Mucosa of descending colon (tissue), 3 donors: ENCODE data around the gene CADM1. TPM values are rescaled to one million over a fixed set of nuclear protein-coding genes. Genes with fewer than 3 reads are reported as not detected.
A peak's percentile ranks its signal among the peaks of the same experiment; 100 is the strongest.

Experiments
- ATAC-seq: fragments of 200-7000 bp; cut with Tn5 transposase; one replicate; pipeline ENCODE4 v1.9.1; 2020; ENCODE audit warnings: mild to moderate bottlenecking, moderate library complexity
- DNase-seq, 3 donors: peaks; one replicate each; pipeline ENCODE4 v3.0.0-alpha.2; 2020
- H3K36me3 ChIP-seq: fragments of 200-600 bp; one replicate; pipeline ENCODE4 v1.8.0; 2021; ENCODE audit warnings: low read depth, mild to moderate bottlenecking
- H3K4me1 ChIP-seq: fragments of 200-600 bp; one replicate; pipeline ENCODE4 v1.8.0; 2021; ENCODE audit warnings: low read depth, mild to moderate bottlenecking
- H3K4me3 ChIP-seq: fragments of 200-600 bp; one replicate; pipeline ENCODE4 v1.8.0; 2021; ENCODE audit warnings: mild to moderate bottlenecking
- H3K9me3 ChIP-seq: fragments of 200-600 bp; one replicate; pipeline ENCODE4 v1.8.0; 2021; ENCODE audit warnings: mild to moderate bottlenecking
- intact Hi-C, 2 donors: fragments of 100-400 bp; cut with DNase I in 1 of 2; cut with micrococcal nuclease in 1 of 2; formaldehyde crosslinking; loops; one replicate each; pipeline versions ENCODE4 v1.11.0 to v1.11.1; 2022; cut with DNase I, micrococcal nuclease
- total RNA-seq, 3 donors: library from RNA; stranded (reverse); fragmentation: NEBNext Ultra II Directional in 2 of 3; extraction: Animal tissue kit (Norgen Biotek cat#: 25700) in 2 of 3; gene quantifications; one replicate each; pipeline versions ENCODE4 v1.2.1 to v1.2.4, GENCODE V29; 2021 to 2023
- TF ChIP-seq, protein P1 (sequence below): fragments of 200-600 bp; IDR thresholded peaks from one replicate; pipeline ENCODE4 v1.8.0; 2022; ENCODE audit warnings: antibody characterized with exemption, mild to moderate bottlenecking
- donor health status: DM: no; HTN: no; CAD: no; lungs with moderate emphysema.
- donor health status: DM: no; HTN: no; CAD: no.
- donor health status: DM: no; HTN: yes; CAD: no.

Gene CADM1
- total RNA-seq, 3 donors from 2014 or later, result 4.3 to 20.2 (median 7.2) TPM

DNA sequence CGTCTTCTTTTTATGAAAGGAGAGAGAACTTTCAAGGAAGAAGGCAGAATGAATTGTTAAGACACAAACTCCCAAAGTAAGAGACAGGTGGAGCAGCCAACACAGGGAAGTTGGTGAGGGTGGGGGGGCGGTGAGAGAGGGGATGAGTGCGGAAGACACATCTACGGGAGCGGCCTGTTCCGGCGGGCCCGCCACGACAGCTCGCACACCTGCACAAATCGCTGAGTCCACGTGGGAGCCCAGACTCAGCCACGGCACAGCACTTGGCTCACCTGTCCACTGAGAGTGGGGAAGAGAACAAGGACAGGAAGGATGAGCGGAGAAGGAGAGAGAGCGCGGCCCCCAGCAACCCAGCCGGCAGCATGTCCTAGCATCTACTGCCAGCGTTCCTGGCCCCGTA lies 331.1 kb downstream of the CADM1 start:
- intact Hi-C loops, result no loop called here
- Histone ChIP-seq H3K4me3 (no peak overlapping the region), H3K4me1 (no peaks in the 10 kb centered on the region), H3K36me3 (no peaks in the 10 kb centered on the region), H3K9me3 (no peaks in the 10 kb centered on the region)
- ATAC-seq, result no peak
- TF ChIP-seq, protein P1, sequence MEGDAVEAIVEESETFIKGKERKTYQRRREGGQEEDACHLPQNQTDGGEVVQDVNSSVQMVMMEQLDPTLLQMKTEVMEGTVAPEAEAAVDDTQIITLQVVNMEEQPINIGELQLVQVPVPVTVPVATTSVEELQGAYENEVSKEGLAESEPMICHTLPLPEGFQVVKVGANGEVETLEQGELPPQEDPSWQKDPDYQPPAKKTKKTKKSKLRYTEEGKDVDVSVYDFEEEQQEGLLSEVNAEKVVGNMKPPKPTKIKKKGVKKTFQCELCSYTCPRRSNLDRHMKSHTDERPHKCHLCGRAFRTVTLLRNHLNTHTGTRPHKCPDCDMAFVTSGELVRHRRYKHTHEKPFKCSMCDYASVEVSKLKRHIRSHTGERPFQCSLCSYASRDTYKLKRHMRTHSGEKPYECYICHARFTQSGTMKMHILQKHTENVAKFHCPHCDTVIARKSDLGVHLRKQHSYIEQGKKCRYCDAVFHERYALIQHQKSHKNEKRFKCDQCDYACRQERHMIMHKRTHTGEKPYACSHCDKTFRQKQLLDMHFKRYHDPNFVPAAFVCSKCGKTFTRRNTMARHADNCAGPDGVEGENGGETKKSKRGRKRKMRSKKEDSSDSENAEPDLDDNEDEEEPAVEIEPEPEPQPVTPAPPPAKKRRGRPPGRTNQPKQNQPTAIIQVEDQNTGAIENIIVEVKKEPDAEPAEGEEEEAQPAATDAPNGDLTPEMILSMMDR, result no peak
- no peak for DNase-seq

DNA sequence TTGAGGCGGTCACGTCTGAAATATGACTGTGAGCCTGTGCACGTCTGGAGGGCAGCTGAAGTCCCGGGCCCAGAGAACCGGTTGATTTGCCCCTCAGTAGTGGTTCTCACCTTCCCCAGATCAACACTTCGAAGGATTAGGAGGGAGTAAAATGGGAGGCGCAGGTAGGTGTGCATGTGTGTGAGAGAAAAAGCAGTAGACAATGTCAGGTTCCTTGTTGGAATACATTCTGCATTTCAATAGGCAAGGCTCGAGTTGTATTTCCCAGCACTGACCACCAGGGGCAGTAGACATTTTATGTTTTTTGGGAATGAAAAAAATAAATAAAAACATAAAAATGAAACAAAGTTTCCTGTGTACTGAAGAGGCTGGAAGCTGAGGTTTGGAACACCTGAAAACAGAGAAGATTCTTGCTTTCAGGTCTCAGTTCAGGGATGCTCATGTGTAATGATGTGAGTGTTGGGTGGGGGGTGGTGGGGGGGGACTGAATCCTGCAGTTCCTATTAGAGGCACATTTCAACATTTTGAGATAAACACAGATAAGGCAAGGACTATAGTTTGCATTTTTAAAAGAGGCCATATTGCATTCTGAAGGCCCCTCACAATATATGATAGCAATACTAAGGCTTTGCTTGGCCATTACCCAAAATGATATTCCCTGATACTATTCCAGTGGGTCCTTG lies 333.9 kb downstream of the CADM1 start:
- DNase-seq (peak in 1 of 3 donors; percentile 64), ATAC-seq (no peak)
- intact Hi-C loops, result no loop called here
- Histone ChIP-seq H3K4me3 (no peak overlapping the region), H3K36me3 (no peaks in the 10 kb centered on the region), H3K9me3 (no peaks in the 10 kb centered on the region), H3K4me1 (no peaks in the 10 kb centered on the region)
- TF ChIP-seq, protein P1, result peak; percentile 55

DNA sequence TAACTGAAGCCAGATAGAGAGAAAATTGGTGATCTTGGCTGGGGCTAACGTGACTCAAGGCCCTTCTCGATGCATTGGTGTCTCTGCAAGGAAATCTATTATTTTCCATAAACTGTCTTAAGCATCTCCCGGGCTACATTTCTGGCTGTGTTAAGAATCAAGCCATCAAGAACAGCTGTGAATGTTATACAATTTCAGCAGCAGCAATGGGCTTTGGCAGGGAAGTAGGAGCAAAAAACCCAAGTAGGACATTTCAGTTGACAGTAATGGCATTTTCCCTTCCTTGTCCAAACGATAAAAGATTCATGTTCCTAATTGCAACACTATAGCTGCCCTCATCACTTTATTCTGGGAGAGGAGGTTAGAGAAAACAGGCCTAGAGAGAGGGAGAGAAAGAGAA lies 335.0 kb downstream of the CADM1 start:
- no peak for DNase-seq

DNA sequence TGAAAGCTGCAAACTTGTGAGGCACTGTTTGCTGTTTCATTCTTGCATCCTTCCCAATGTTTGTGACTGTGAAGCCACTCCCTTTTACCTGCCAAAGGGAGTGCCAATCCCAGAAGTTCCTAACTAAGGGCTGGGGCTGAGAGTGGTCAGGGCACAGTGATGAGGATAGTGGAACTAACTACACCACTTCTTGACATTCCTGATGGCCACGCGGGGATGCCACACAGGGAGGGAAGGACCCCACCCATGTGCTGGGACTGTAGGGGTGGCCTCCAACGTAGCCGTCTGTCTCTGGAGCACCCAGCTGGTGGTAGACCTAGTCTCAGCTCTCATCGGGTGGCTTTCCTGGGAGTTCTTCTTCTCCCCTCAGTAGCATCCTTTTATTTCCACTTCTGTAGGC lies 335.5 kb downstream of the CADM1 start:
- TF ChIP-seq, protein P1, result no peak
- ATAC-seq (no peak), DNase-seq (no peak)
- intact Hi-C loops, result no loop called here
- H3K4me3 ChIP-seq, result no peak overlapping the region
- no peaks in the 10 kb centered on the region for H3K9me3 ChIP-seq
- H3K36me3 ChIP-seq, result no peaks in the 10 kb centered on the region
- no peaks in the 10 kb centered on the region for H3K4me1 ChIP-seq

More for the DNA sequence above, 335.0 kb downstream of the CADM1 start:
- no peak for ATAC-seq
- TF ChIP-seq, protein P1, result no peak
- H3K4me3 ChIP-seq, result no peak overlapping the region
- H3K9me3 ChIP-seq, result no peaks in the 10 kb centered on the region
- H3K36me3 ChIP-seq, result no peaks in the 10 kb centered on the region
- intact Hi-C loops, result no loop called here
- H3K4me1 ChIP-seq, result no peaks in the 10 kb centered on the region

DNA sequence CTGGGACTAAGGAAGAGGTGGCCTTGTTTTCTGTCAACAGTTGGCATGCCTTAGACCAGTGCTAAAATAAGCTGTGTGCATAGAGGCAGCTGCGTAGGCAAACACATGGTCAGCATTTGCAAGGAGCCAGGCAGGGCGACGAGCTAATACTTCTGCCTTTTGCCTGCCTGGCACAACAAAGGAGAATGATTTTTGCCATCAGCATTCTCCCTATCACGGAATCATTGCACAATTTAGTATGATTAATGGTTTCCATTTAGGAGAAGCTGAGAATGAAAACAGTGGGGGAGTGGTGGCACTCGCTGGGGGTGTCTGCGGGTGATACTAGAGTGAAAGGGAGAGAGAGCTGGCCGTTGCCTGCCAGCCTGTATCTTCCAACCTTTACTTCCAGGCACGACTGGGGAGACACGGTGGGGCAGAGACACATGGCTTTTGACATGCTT lies 336.0 kb downstream of the CADM1 start:
- no peaks in the 10 kb centered on the region for H3K36me3 ChIP-seq
- no peak for ATAC-seq
- TF ChIP-seq, protein P1, result no peak
- H3K9me3 ChIP-seq, result no peaks in the 10 kb centered on the region
- DNase-seq, result no peak
- no peaks in the 10 kb centered on the region for H3K4me1 ChIP-seq
- no peak overlapping the region for H3K4me3 ChIP-seq
- intact Hi-C loops, result no loop called here

DNA sequence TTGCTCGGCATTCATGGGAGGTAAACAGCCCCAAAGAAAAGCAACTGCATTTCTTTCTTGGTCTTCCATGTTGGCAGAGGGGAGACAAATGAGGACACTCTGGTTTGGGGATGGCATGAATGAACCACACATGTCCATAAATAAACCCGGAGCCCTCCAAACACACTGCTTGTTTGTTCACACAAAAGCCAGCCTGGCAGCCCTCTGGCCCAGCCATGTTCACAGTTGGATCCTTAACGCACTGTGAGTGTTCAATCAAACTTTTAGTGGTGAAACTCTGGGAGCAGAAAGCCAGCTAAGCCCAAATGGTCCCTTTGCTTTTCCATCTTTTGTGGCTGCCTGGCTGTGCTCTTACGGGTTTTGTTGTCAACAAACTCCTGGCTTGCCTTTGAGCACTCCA lies 336.8 kb downstream of the CADM1 start:
- Histone ChIP-seq H3K4me1 (no peaks in the 10 kb centered on the region), H3K4me3 (no peak overlapping the region), H3K36me3 (no peaks in the 10 kb centered on the region), H3K9me3 (no peaks in the 10 kb centered on the region)
- DNase-seq (no peak), ATAC-seq (no peak)
- intact Hi-C loops, result no loop called here
- TF ChIP-seq, protein P1, result no peak
